Stomach (tissue), 9 donors: ENCODE measurements around the gene CD160. TPM values are rescaled to one million over a fixed set of nuclear protein-coding genes. Genes with fewer than 3 reads are reported as not detected.
A peak's percentile ranks its signal among the peaks of the same experiment; 100 is the strongest.

ENCODE experiments used
- DNase-seq, 2 donors: peaks; one replicate each; pipeline versions ENCODE4 v3.0.0 to v3.0.0-alpha.2; 2013 to 2019
- H3K27ac ChIP-seq, 5 donors: fragments of 200-600 bp in 4 of 5; sonication (generic) in 4 of 5; one replicate each; pipeline ENCODE4 v1.5.1; 2013 to 2019; ENCODE audit warnings: mild to moderate bottlenecking in 1 of 5, moderate library complexity in 1 of 5
- H3K27me3 ChIP-seq, 3 donors: fragments of 200-600 bp; sonication (generic); one replicate each; pipeline ENCODE4 v1.5.1; 2017 to 2019; ENCODE audit warnings: mixed run types in 1 of 3
- H3K36me3 ChIP-seq, 4 donors: fragments of 200-600 bp; sonication (generic); 1 replicate in 3 of 4; 2 replicates in 1 of 4; pipeline ENCODE4 v1.5.1; 2016 to 2019
- H3K4me1 ChIP-seq, 4 donors: fragments of 200-600 bp; sonication (generic); one replicate each; pipeline ENCODE4 v1.5.1; 2016 to 2019
- H3K4me3 ChIP-seq, 4 donors: fragments of 200-600 bp; sonication (generic) in 3 of 4; one replicate each; pipeline ENCODE4 v1.5.1; 2016 to 2019; ENCODE audit warnings: mild to moderate bottlenecking in 1 of 4
- H3K9me3 ChIP-seq, 4 donors: fragments of 200-600 bp; sonication (generic); one replicate each; pipeline ENCODE4 v1.5.1; 2016 to 2019
- EP300 ChIP-seq: sonication (generic); formaldehyde crosslinking; IDR thresholded peaks from one replicate; pipeline ENCODE4 v1.6.1; 2017; ENCODE audit warnings: antibody characterized with exemption
- POLR2A ChIP-seq, 4 donors: fragments of 450-650 bp; IDR thresholded peaks; one replicate each; pipeline ENCODE4 v1.6.1; 2016; ENCODE audit warnings: antibody characterized with exemption in 4 of 4, control low read depth in 2 of 4, mild to moderate bottlenecking in 1 of 4, moderate library complexity in 1 of 4
- POLR2AphosphoS5 ChIP-seq, 3 donors: sonication (generic); formaldehyde crosslinking; IDR thresholded peaks; one replicate each; pipeline ENCODE4 v1.6.1; 2016; ENCODE audit warnings: antibody characterized with exemption in 3 of 3
- WGBS, 5 donors: extraction: QIAGEN DNeasy Blood & Tissue Kit in 3 of 5; methylation state at CpG; one replicate each; pipeline versions ENCODE4 v1.1.5 to v1.1.7; 2013 to 2018; 5-methylcytosine and 5-hydroxymethylcytosine counted together
- intact Hi-C: fragments of 100-400 bp; cut with DNase I; formaldehyde crosslinking; loops from one replicate; pipeline ENCODE4 v1.15.1; 2023; ENCODE audit warnings: low total_unique reads
- polyA plus RNA-seq, 3 donors: library from polyadenylated mRNA; stranded (reverse); fragments of 200-250 nt; gene quantifications; one replicate each; pipeline ENCODE4 v1.2.3, GENCODE V29; 2013
- total RNA-seq, 5 donors: library from RNA; depleted of rRNA; stranded (reverse); fragments of >200 nt; gene quantifications; one replicate each; pipeline versions ENCODE4 v1.1.0 to v1.2.3, GENCODE V29; 2014 to 2016
- TF ChIP-seq, protein P1 (sequence below), 7 experiments: fragments of 450-650 bp in 4 of 7; fragments of 200-600 bp in 3 of 7; sonication (generic) in 3 of 7; IDR thresholded peaks; one replicate each; pipeline ENCODE4 v1.5.1; 2016 to 2019; ENCODE audit warnings: antibody characterized with exemption in 7 of 7, control low read depth in 2 of 7, mild to moderate bottlenecking in 1 of 7
- donor health status: healthy with polysubstance abuse.
- donor health status: Bipolar disorder and iron deficiency.
- donor health status: healthy.

The CD160 gene
- total and polyA plus RNA-seq, 8 donors = 0.25 to 4.8 (median 0.37) TPM; not detected in 5

DNA sequence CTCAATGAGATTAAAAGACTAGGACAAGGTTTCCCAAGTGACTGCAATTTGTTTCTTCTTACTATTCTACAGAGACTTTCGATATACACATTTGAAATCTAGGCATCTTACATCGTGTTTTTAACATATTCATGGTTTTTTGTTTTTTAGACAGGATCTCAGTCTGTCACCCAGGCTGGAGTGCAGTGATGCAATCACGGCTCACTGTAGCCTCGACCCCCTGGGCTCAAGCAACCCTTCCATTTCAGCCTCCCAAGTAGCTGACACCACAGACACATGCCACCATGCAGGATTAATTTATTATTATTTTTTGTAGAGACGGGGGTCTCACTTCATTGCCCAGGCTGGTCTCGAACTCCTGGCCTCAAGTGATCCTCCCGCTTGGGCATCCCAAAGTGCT lies 13.7 kb upstream of the CD160 start:
- intact Hi-C loops = no loop called here
- 86 to 94% (median 92%) methylated on average over 7 of the region's 7 CpGs for WGBS, 5 donors
- Histone ChIP-seq H3K27me3 (no peaks in the 10 kb centered on the region), H3K4me3 (no peak overlapping the region), H3K4me1 (peaks cover 0 to 6% (median 0%) of the 10 kb centered on the region in 4 donors), H3K9me3 (no peaks in the 10 kb centered on the region), H3K27ac (no peak overlapping the region), H3K36me3 (no peaks in the 10 kb centered on the region)
- TF ChIP-seq EP300 = no peak
- TF ChIP-seq POLR2AphosphoS5 (IDR thresholded peaks at IDR 0.05) = no peak
- TF ChIP-seq POLR2A (IDR thresholded peaks at IDR 0.05) = no peak
- TF ChIP-seq, protein P1, sequence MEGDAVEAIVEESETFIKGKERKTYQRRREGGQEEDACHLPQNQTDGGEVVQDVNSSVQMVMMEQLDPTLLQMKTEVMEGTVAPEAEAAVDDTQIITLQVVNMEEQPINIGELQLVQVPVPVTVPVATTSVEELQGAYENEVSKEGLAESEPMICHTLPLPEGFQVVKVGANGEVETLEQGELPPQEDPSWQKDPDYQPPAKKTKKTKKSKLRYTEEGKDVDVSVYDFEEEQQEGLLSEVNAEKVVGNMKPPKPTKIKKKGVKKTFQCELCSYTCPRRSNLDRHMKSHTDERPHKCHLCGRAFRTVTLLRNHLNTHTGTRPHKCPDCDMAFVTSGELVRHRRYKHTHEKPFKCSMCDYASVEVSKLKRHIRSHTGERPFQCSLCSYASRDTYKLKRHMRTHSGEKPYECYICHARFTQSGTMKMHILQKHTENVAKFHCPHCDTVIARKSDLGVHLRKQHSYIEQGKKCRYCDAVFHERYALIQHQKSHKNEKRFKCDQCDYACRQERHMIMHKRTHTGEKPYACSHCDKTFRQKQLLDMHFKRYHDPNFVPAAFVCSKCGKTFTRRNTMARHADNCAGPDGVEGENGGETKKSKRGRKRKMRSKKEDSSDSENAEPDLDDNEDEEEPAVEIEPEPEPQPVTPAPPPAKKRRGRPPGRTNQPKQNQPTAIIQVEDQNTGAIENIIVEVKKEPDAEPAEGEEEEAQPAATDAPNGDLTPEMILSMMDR (IDR thresholded peaks at IDR 0.05) = no peak
- no peak for DNase-seq

DNA sequence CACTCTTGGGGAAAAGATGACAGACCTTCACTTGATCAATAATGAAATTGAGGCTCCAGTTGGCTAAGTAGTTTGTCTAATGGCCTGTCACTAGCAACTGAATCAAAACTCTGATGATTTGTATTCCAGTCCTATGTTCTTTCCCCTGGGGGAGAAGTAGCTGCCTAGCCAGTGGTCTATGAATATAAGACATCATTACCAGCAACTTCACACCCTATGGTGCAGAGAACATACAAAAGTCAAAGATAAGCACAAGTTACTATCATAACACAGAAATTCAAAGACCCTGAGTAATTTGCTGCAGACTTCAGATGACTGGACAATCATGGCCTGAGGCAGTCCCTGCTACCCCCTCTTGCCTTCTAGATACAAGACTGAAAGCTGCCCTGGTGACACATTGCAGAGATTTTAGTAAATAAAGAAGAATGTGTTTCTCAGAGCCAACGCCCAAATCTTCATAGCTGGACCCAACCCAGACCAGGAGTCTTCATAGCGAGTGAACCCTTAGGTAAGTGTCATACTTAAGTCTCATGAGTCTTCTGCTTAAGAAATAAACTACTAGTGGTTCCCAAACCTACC lies 13.1 kb upstream of the CD160 start:
- no peak for DNase-seq
- H3K36me3 ChIP-seq = no peaks in the 10 kb centered on the region
- intact Hi-C loops = no loop called here
- 74 to 88% (median 79%) methylated on average over 2 of the region's 2 CpGs for WGBS, 5 donors
- peaks cover 0 to 12% (median 0%) of the 10 kb centered on the region in 4 donors for H3K4me1 ChIP-seq
- H3K4me3 ChIP-seq = no peak overlapping the region
- H3K9me3 ChIP-seq = no peaks in the 10 kb centered on the region
- TF ChIP-seq POLR2A (IDR thresholded peaks at IDR 0.05) (no peak), EP300 (no peak), POLR2AphosphoS5 (IDR thresholded peaks at IDR 0.05) (no peak)
- TF ChIP-seq, protein P1 (IDR thresholded peaks at IDR 0.05) = no peak
- H3K27ac ChIP-seq = no peak overlapping the region
- no peaks in the 10 kb centered on the region for H3K27me3 ChIP-seq

DNA sequence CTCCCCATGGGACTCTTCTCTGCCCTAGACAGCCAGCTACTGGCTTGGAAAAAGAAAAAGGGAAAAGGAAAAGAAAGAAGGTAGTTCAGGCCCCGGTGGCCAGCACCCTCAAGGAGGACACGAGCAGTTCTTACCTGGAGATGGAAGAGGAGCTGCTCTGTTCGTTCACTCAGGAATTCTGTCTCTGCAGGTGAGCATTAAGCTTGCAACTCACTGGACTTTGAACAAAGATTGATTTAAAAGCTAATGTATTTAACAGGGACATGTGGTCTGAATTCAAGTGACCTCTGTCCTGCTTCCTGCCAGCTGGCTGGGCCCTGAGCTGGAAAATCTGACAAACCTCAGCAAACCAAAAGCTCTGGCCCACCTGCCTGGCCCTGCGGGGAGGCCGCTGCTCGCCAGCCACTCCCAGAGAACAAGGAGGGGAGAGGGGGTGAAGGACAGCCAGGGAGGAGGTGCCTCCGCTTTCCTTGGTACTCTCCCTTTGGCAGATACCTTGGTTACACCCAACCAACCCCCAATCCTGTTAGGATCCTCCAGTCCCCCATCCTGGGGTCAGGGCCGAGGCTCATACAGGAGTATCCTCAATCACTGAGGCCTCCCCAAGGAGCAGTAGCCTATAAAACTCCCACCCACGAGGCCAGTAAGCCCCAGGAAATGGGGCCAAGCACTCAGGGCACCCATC lies 12.0 kb upstream of the CD160 start, which contains the start of gene PDZK1:
Gene PDZK1 (minus strand): TSS at position 186 of the 685 bp plus-strand sequence. CDS start 19,347 bp downstream, outside the sequence.
- DNase-seq = peak in 1 of 2 donors; percentile 65
- H3K4me1 ChIP-seq = peaks cover 0 to 19% (median 0%) of the 10 kb centered on the region in 4 donors
- H3K27ac ChIP-seq = peak within 1 kb of the TSS in 1 of 5 donors; percentile 34
- H3K27me3 ChIP-seq = no peaks in the 10 kb centered on the region
- no peaks in the 10 kb centered on the region for H3K9me3 ChIP-seq
- intact Hi-C loops = no loop called here
- 56 to 69% (median 65%) methylated on average over 9 of the region's 9 CpGs for WGBS, 5 donors
- no peak within 1 kb of the TSS for H3K4me3 ChIP-seq
- no peaks in the 10 kb centered on the region for H3K36me3 ChIP-seq
- TF ChIP-seq, protein P1 (IDR thresholded peaks at IDR 0.05) = no peak
- TF ChIP-seq POLR2A (IDR thresholded peaks at IDR 0.05) (no peak), POLR2AphosphoS5 (IDR thresholded peaks at IDR 0.05) (no peak), EP300 (no peak)

DNA sequence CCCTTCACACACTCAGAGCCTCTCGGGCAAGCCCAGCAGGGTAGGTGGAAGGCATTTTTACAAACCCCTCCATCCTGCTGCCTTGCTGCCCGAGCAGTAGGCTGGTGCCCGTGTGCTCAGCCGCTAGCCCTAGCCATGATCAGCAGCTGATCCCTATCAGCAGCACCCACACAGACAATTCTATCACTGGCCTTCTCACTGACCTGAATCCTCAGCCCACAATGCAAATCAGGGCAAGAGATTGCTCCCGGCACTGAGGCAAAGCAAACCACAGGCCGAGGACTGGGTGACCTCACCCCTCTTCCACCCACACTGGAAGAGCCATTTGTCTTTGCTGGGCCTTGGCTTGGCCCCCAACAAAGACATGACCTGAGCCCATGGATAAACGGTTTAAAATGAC lies 11.2 kb upstream of the CD160 start:
- WGBS, 5 donors = 60 to 67% (median 64%) methylated on average over 7 of the region's 7 CpGs
- TF ChIP-seq POLR2AphosphoS5 (IDR thresholded peaks at IDR 0.05) (no peak), POLR2A (IDR thresholded peaks at IDR 0.05) (no peak), EP300 (no peak)
- TF ChIP-seq, protein P1 (IDR thresholded peaks at IDR 0.05) = no peak
- Histone ChIP-seq H3K9me3 (no peaks in the 10 kb centered on the region), H3K36me3 (no peaks in the 10 kb centered on the region), H3K4me1 (peaks cover 0 to 19% (median 0%) of the 10 kb centered on the region in 4 donors), H3K4me3 (no peak overlapping the region), H3K27ac (peak overlapping the region in 1 of 5 donors; percentile 34), H3K27me3 (no peaks in the 10 kb centered on the region)
- no peak for DNase-seq
- intact Hi-C loops = no loop called here
